Fibroblast of gingiva (primary cell): ENCODE data around the gene SLC25A21.
A peak's percentile ranks its signal among the peaks of the same experiment; 100 is the strongest.
"Not testable (repeated sequence)": the region's sequence is repeated elsewhere in the genome, so short reads cannot be mapped to it uniquely, and the experiment has no call there.

Experiments
- DNase-seq: peaks from one replicate; pipeline ENCODE4 v3.0.0-alpha.2; 2011; ENCODE audit warnings: low read depth

Gene SLC25A21

DNA sequence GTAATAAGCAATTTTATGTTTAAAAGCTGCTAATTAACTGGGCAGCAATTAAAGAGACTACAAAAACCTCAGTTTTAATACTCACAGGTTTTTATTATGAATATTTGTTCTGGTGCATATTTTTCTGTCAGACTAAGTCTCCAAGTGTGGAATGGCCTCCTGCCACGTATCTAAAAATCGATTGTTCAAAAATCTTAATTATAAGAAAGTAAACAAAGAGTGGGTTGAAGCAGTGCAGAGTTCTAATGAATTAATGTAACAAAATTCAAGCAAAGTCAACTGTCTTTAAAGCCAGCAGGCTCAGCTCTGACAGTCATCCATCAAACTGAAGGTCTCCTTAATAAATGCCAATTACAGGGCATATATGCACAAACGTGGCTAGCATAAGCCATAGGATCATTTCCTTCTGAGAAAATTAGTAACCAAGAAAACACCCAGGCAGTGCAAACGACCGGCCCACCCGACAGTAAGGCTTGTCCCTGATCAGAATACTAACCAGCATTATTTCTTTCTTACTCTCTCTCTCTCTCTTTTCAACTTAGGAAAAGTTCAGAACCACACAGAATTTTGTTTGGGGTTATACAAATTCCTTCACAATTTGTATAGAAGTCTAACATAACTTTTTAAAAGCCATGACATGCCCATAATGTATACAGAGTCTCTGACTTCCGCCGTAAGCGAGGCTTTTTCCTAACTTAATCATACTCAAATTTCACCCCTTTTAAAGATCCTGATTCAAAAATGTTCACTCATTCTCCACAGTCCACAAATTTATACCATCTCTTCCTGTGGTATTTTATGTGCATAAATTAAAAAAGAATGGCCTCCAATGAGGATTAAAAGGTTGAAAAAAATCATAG lies 83.8 kb downstream of the SLC25A21 start:
- DNase-seq: no peak

- DNase-seq: no peak
Measured at GRCh38 chr14:37087520-37087919, 84.9 kb downstream of the SLC25A21 start.

DNA sequence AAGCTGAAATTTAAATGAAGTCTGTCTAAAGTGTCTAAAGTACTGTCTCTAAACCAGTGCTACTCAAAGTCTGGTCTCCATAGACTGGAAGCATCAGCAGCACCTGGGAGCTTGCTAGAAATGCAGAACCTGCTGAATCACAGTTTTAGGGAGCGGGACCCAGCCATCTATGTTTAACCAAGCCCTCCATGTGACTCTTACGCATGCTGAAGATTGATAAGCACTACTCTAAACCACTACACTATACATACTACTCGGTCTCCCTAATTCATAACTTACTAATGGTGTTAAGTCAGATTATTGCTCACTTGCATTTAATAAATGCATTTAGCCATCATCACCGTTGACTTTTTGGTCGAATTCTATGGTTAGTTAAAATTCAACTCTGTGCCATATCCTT lies 88.8 kb downstream of the SLC25A21 start:
- no peak for DNase-seq

GRCh38 chr14:37082449-37082848 lies 90.0 kb downstream of the SLC25A21 start:
- no peak for DNase-seq

- DNase-seq: no peak
Measured at GRCh38 chr14:37081856-37082255, 90.5 kb downstream of the SLC25A21 start.

DNA sequence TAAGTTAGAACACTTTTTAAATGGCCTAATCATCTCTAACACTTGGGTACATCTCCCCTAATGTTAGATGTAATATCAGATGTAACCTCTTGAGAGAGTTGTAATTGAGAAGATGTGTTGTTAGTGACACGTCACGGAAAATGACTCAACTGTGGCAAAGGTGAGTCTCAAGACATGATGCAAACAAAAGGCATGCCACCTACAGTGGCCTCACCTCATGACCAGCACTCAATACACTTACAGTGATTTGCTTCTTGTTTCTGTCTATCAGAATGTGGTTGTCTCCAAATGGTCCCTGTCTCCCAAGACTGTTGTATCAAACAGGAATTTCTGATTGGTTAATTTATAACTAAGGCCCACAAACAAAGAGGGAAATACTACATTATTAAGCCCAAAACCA lies 91.2 kb downstream of the SLC25A21 start:
- peak; percentile 41 for DNase-seq

DNA sequence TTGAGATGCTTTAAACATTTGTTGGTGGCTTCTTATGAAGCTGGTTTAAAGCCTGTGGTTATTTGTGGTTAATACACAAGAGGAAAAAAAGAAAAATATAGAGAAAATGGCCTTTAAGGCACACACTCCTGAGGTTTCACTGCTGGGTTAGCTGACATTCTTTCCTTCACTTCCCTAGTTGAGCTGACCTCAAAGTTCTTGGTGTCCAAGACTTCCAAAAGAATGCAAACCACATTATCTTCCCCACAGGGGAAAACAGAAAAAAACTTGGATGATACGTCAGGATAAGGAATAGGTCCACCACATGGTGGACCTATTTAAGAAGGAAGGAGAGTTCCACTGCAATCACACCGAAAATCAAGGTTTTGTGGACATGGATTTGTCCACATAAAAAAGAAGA lies 94.3 kb downstream of the SLC25A21 start:
- DNase-seq: no peak

DNA sequence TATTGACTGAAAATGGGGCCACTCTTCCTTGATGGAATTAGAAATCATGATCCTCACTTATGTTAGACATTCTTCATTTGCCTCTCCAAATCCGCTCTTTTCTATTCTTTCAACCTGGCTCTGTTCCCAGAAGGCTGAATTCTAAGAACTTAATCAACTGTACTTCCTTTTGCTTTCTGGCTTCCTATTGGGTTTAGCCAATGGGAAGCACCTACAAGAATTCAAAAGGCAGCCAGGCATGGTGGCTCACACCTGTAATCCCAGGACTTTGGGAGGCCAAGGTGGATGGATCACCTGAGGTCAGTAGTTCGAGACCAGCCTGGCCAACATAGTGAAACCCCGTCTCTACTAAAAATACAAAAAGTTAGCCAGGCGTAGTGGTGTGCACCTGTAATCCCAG lies 98.1 kb downstream of the SLC25A21 start:
- DNase-seq: not testable (repeated sequence)

DNA sequence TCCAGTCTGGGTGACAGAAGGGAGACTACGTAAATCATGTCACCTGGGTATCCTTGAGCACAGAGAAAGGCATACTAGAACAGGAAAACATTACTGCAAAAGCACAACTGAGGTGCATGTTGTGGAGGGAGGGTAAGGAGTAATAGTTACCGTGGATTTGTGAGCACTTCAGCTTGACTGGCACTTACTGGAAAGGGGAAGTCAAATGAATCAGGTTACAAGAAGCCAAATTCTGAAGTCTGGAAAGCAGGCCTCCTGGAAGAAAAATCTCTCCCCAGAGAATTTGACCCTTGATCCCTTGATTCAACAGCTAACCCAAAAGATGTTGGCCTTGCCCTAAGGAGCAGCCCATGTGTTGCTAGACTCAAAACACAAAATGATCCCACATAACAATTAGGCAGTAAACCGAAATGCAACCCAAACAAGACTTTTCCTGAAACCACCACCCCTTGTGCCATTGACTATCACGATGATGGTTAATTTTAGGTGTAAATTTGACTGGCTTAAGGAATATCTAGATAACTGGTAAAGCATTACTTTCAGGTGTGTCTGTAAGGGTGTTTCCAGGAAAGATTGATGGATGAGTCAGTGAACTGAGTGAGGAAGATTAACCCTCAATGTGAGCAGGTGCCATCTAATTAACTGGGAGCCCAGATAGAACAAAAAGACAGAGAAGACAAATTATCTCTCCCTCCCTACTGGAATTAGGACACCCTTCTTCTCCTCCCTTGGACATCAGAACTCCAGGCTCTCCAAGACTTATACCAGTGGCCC lies 108.8 kb downstream of the SLC25A21 start:
- peak; percentile 27 for DNase-seq

DNA sequence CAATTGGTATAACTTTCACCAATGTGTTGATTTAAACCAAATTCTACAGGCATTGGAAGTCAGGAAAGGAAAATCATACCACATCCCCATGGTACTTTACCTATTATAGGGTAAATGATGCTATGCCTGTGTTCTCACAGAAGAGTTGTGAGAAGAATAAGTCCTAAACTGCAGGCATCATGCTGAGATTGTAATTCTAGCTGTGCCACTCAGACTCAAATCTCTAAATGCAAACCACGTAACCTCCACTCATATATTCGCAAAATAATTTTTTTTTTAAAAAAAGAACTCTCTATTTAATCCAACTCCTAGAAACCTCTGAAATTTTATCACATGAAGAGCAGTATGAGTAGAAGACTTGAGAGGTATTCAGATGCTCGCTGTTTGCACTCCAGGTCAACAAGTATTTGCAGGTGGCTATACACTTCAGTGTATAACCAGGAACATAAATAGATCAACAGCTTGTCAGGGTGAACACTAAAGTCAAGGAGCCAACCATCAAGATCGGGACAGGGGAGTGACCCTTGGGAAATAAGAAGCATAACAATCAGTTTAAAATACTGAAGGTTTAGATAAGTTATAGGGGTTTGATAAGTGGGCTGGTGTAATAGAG lies 110.1 kb downstream of the SLC25A21 start:
- DNase-seq: no peak

DNA sequence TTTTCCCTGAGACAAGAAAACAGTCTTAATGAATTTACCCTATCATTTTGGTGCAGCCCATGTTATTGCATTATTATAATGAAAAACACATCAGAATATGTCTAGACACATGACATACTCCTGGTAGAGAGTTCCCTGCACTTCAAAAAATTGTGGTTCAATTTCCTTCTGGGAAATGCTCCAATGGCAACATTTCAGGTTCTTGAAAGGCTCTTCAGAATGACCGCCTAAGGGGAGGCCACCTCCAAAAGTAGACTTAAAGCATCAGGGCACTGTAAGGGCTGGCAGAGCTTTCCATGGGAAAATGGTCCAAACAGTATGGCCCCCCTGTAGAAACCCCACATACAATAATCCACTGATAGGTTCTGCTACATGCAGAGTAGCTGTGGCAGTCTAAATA lies 110.7 kb downstream of the SLC25A21 start:
- peak; percentile 57 for DNase-seq

DNA sequence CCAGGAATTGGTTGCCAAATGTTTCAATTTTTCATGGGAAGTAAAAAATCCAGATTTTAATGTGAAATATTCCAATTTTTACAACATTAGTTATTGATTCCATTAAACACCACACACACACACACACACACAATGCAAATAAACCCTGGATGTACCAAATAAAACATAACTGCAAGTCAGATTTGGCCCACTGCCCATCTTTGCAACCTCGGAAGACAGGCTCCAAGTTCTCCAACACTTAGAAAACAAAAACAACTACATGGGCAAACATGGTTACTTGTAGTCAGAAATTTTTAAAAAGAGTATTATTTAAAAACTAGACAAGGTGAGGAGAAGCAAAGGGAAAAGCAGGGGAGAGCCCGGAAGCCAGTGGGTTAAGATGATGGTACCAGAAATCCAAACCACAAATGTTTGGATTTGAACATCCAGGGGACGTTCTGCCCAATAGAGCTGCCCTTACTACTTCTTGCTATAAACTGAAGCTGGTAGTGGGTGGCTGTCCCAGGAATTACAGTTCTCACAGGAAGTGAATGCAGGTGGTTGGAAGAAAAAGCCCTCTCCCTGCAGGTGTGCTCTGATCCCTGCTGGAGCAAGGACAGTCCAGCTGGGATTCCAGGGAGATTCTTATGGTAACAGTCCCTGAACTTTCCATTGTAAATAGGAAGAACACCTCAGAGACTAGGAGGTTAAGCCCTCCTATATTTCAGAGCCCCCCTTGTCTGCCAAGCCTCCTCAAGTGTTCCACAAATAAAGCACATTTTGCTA lies 111.7 kb downstream of the SLC25A21 start:
- no peak for DNase-seq

DNA sequence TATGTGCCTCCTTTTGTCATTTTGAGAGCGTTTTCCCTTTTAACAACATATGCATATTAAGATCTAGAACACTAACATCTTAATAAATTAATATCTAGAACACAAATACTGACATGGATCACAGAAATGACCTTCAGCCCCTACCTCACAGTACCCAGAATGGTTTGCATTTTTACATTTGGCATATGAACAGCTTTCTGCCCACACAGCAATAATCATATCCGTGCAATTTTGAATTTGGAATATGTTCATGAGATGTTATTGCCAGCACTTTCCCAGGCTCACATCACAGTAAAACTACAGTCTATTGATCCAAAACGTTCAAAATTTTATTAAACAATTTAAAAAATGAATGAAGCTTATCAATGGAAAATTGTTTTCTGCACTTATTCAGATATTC lies 114.6 kb downstream of the SLC25A21 start:
- DNase-seq: no peak

- DNase-seq: no peak
Measured at GRCh38 chr14:37056473-37056872, 115.9 kb downstream of the SLC25A21 start.

GRCh38 chr14:37054869-37055268 lies 117.5 kb downstream of the SLC25A21 start:
- DNase-seq: no peak

DNA sequence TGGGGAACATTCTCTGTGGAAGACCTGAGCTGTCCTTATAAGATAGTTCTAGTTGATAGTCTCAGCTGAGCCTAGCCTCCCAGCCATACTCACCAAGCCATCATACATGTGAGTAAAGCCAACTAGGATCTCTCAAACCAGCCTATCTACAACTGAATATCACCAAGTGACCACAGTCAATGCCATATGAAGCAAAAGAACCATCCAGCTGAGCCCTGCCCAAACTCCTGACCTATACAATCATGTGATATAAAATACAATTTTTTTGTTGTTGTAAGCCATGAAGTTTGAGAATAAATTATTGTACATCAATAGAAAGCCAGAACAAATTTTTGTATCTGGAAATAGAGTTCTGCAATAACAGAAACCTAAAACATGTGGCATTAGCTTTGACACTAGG lies 118.3 kb downstream of the SLC25A21 start:
- DNase-seq: no peak

- no peak for DNase-seq
Measured at GRCh38 chr14:37051680-37052079, 120.7 kb downstream of the SLC25A21 start.

- DNase-seq: no peak
Measured at GRCh38 chr14:37051153-37051552, 121.3 kb downstream of the SLC25A21 start.

- DNase-seq: no peak
Measured at GRCh38 chr14:37048666-37049071, 123.7 kb downstream of the SLC25A21 start.

GRCh38 chr14:37047996-37048395 lies 124.4 kb downstream of the SLC25A21 start:
- DNase-seq: peak; percentile 21

GRCh38 chr14:37047226-37047625 lies 125.2 kb downstream of the SLC25A21 start:
- DNase-seq: no peak

GRCh38 chr14:37046815-37047214 lies 125.6 kb downstream of the SLC25A21 start:
- DNase-seq: no peak
